Immature natural killer cell (primary cell): ENCODE data around the gene SLC24A3. TPM values are rescaled to one million over a fixed set of nuclear protein-coding genes. Genes with fewer than 3 reads are reported as not detected.

Experiments
- DNase-seq, 3 donors: peaks; one replicate each; pipeline ENCODE4 v3.0.0; 2022; ENCODE audit warnings: mixed read lengths in 1 of 3
- H3K27ac Mint-ChIP-seq, 6 donors: one replicate each; pipeline ENCODE4 v1.8.0; 2020; ENCODE audit warnings: mixed read lengths in 6 of 6, mild to moderate bottlenecking in 5 of 6, inconsistent platforms in 4 of 6, moderate library complexity in 3 of 6
- H3K27me3 Mint-ChIP-seq, 3 donors: one replicate each; pipeline ENCODE4 v1.8.0; 2020 to 2021; ENCODE audit warnings: low read depth in 3 of 3, mild to moderate bottlenecking in 3 of 3, mixed read lengths in 3 of 3, moderate library complexity in 3 of 3, inconsistent platforms in 1 of 3
- H3K36me3 Mint-ChIP-seq, 3 donors: one replicate each; pipeline ENCODE4 v1.8.0; 2020; ENCODE audit warnings: mixed read lengths in 3 of 3, inconsistent platforms in 2 of 3, mild to moderate bottlenecking in 2 of 3
- H3K4me1 Mint-ChIP-seq, 2 donors: one replicate each; pipeline ENCODE4 v1.8.0; 2020; ENCODE audit warnings: inconsistent platforms in 2 of 2, mild to moderate bottlenecking in 2 of 2, mixed read lengths in 2 of 2, moderate library complexity in 1 of 2
- H3K4me3 Mint-ChIP-seq, 5 donors: one replicate each; pipeline ENCODE4 v1.8.0; 2020; ENCODE audit warnings: mild to moderate bottlenecking in 5 of 5, mixed read lengths in 5 of 5, inconsistent platforms in 3 of 5, moderate library complexity in 3 of 5
- H3K9me3 Mint-ChIP-seq, 6 donors: one replicate each; pipeline ENCODE4 v1.8.0; 2020; ENCODE audit warnings: mild to moderate bottlenecking in 6 of 6, mixed read lengths in 6 of 6, inconsistent platforms in 4 of 6, moderate library complexity in 3 of 6
- polyA plus RNA-seq, 3 donors: library from polyadenylated mRNA; unstranded; fragments of 300-500 nt; fragmentation: Illumina TruSeq; gene quantifications; one replicate each; pipeline ENCODE4 v1.2.3, GENCODE V29; 2021

SLC24A3 gene
- polyA plus RNA-seq, 3 donors from 2014 or later = 0.10 TPM; not detected in 2

- H3K27me3 Mint-ChIP-seq = peaks cover 0 to 2% (median 2%) of the 10 kb centered on the region in 3 donors
These were observed 57.4 kb downstream of the SLC24A3 start for GRCh38 chr20:19269737-19270340.

GRCh38 chr20:19271879-19272651 is 59.6 kb downstream of the SLC24A3 start:
- Mint-ChIP-seq H3K27ac (no peak overlapping the region), H3K4me3 (no peak overlapping the region), H3K4me1 (no peaks in the 10 kb centered on the region), H3K9me3 (no peaks in the 10 kb centered on the region), H3K36me3 (no peaks in the 10 kb centered on the region), H3K27me3 (peaks cover 0 to 2% (median 2%) of the 10 kb centered on the region in 3 donors)
- no peak for DNase-seq

More at GRCh38 chr20:19269737-19270340, 57.4 kb downstream of the SLC24A3 start:
- Mint-ChIP-seq H3K4me3 (no peak overlapping the region), H3K9me3 (no peaks in the 10 kb centered on the region), H3K27ac (no peak overlapping the region), H3K36me3 (no peaks in the 10 kb centered on the region), H3K4me1 (no peaks in the 10 kb centered on the region)
- DNase-seq = no peak

- H3K4me1 Mint-ChIP-seq = no peaks in the 10 kb centered on the region
- H3K9me3 Mint-ChIP-seq = no peaks in the 10 kb centered on the region
- peaks cover 0 to 2% (median 2%) of the 10 kb centered on the region in 3 donors for H3K27me3 Mint-ChIP-seq
- H3K4me3 Mint-ChIP-seq = no peak overlapping the region
- no peaks in the 10 kb centered on the region for H3K36me3 Mint-ChIP-seq
- H3K27ac Mint-ChIP-seq = no peak overlapping the region
- no peak for DNase-seq
These were observed 60.7 kb downstream of the SLC24A3 start for GRCh38 chr20:19272976-19273654.

- Mint-ChIP-seq H3K4me3 (no peak overlapping the region), H3K4me1 (no peaks in the 10 kb centered on the region), H3K9me3 (no peaks in the 10 kb centered on the region), H3K27ac (no peak overlapping the region), H3K36me3 (no peaks in the 10 kb centered on the region), H3K27me3 (peaks cover 2 to 6% (median 2%) of the 10 kb centered on the region in 3 donors)
- DNase-seq = no peak
These were observed 61.6 kb downstream of the SLC24A3 start for GRCh38 chr20:19274001-19274400.

- H3K36me3 Mint-ChIP-seq = no peaks in the 10 kb centered on the region
- no peak overlapping the region for H3K27ac Mint-ChIP-seq
- no peak for DNase-seq
- H3K27me3 Mint-ChIP-seq = peaks cover 2 to 7% (median 2%) of the 10 kb centered on the region in 3 donors
- H3K4me3 Mint-ChIP-seq = no peak overlapping the region
- no peaks in the 10 kb centered on the region for H3K4me1 Mint-ChIP-seq
- no peaks in the 10 kb centered on the region for H3K9me3 Mint-ChIP-seq
These were observed 62.1 kb downstream of the SLC24A3 start for GRCh38 chr20:19274412-19275015.

GRCh38 chr20:19275038-19275629 is 62.7 kb downstream of the SLC24A3 start:
- peaks cover 2 to 9% (median 2%) of the 10 kb centered on the region in 3 donors for H3K27me3 Mint-ChIP-seq
- DNase-seq = no peak

GRCh38 chr20:19275630-19276071 is 63.2 kb downstream of the SLC24A3 start:
- peaks cover 2 to 10% (median 2%) of the 10 kb centered on the region in 3 donors for H3K27me3 Mint-ChIP-seq
- no peak overlapping the region for H3K4me3 Mint-ChIP-seq
- H3K36me3 Mint-ChIP-seq = no peaks in the 10 kb centered on the region
- no peaks in the 10 kb centered on the region for H3K9me3 Mint-ChIP-seq
- no peak overlapping the region for H3K27ac Mint-ChIP-seq
- no peak for DNase-seq
- no peaks in the 10 kb centered on the region for H3K4me1 Mint-ChIP-seq

More at GRCh38 chr20:19275038-19275629, 62.7 kb downstream of the SLC24A3 start:
- Mint-ChIP-seq H3K27ac (no peak overlapping the region), H3K4me3 (no peak overlapping the region), H3K9me3 (no peaks in the 10 kb centered on the region), H3K36me3 (no peaks in the 10 kb centered on the region), H3K4me1 (no peaks in the 10 kb centered on the region)

GRCh38 chr20:19277381-19277780 is 64.9 kb downstream of the SLC24A3 start:
- Mint-ChIP-seq H3K27me3 (peaks cover 2 to 10% (median 2%) of the 10 kb centered on the region in 3 donors), H3K36me3 (no peaks in the 10 kb centered on the region)

GRCh38 chr20:19283490-19284025 is 71.1 kb downstream of the SLC24A3 start:
- Mint-ChIP-seq H3K4me3 (no peak overlapping the region), H3K4me1 (no peaks in the 10 kb centered on the region), H3K27me3 (peaks cover 0 to 7% (median 1%) of the 10 kb centered on the region in 3 donors), H3K36me3 (no peaks in the 10 kb centered on the region), H3K9me3 (no peaks in the 10 kb centered on the region), H3K27ac (no peak overlapping the region)
- DNase-seq = no peak

More at GRCh38 chr20:19277381-19277780, 64.9 kb downstream of the SLC24A3 start:
- no peaks in the 10 kb centered on the region for H3K9me3 Mint-ChIP-seq
- no peak for DNase-seq
- no peak overlapping the region for H3K27ac Mint-ChIP-seq
- H3K4me3 Mint-ChIP-seq = no peak overlapping the region
- H3K4me1 Mint-ChIP-seq = no peaks in the 10 kb centered on the region

GRCh38 chr20:19284400-19285178 is 72.1 kb downstream of the SLC24A3 start:
- Mint-ChIP-seq H3K27me3 (peaks cover 0 to 3% (median 1%) of the 10 kb centered on the region in 3 donors), H3K9me3 (no peaks in the 10 kb centered on the region), H3K27ac (no peak overlapping the region), H3K4me1 (no peaks in the 10 kb centered on the region), H3K36me3 (no peaks in the 10 kb centered on the region), H3K4me3 (no peak overlapping the region)
- no peak for DNase-seq

- Mint-ChIP-seq H3K27me3 (peaks cover 0 to 1% (median 0%) of the 10 kb centered on the region in 3 donors), H3K4me3 (no peak overlapping the region)
These were observed 73.0 kb downstream of the SLC24A3 start for GRCh38 chr20:19285436-19285835.

GRCh38 chr20:19288061-19288460 is 75.6 kb downstream of the SLC24A3 start:
- H3K36me3 Mint-ChIP-seq = no peaks in the 10 kb centered on the region
- no peak overlapping the region for H3K4me3 Mint-ChIP-seq
- H3K27ac Mint-ChIP-seq = no peak overlapping the region
- no peak for DNase-seq
- peaks cover 0 to 1% (median 0%) of the 10 kb centered on the region in 3 donors for H3K27me3 Mint-ChIP-seq
- H3K4me1 Mint-ChIP-seq = no peaks in the 10 kb centered on the region
- H3K9me3 Mint-ChIP-seq = no peaks in the 10 kb centered on the region

More at GRCh38 chr20:19285436-19285835, 73.0 kb downstream of the SLC24A3 start:
- Mint-ChIP-seq H3K9me3 (no peaks in the 10 kb centered on the region), H3K4me1 (no peaks in the 10 kb centered on the region), H3K27ac (no peak overlapping the region), H3K36me3 (no peaks in the 10 kb centered on the region)
- DNase-seq = no peak
